NCI-H1436 (cell line): ENCODE results near the gene CBARP.

Experiments used
- DNase-seq: peaks from one replicate; lab custom pipeline; 2025; lab: John Stamatoyannopoulos, UW

The CBARP gene

GRCh38 chr19:1265615-1266128 lies 27.9 kb upstream of the CBARP start:
- no peak for DNase-seq

DNA sequence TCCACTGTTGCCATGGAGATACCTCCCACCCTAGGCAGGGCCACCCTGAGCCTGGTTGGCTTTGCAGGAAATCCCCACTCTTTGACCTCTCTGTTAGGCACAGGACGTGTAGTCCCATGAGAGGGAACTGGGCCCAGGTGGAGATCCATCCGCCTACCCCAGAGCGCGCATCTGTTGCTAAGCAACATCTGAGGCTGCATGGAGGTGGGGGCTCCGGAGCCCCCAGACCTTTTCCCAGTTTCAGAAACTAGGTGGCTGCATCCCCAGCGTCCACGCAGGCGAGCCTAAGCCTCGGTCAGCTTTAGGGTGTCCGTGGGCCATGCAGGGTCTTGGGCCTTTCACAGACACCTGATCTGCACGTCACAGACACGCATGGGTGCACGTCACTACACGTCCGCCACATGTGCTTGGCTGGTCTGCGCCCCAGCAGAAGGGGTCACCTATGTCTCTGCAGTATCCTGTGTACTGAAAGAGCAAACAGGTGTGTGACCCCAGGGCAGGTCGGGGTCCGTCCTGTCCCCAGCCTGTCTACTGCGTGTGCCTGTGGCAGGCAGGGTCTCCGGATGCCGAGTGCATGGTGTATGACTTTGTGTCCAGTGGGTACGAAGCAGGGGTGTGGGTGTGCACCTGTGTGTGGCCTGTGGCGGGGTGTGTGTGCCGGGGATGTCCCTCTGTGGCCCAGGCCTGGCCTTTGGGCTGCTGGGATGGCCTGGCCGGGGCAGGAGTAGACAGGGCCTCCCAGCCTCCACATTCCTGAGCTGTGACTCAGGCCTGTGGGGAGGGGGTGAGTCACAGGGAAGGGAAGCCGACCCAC lies 27.2 kb upstream of the CBARP start:
- no peak for DNase-seq

GRCh38 chr19:1263188-1263587 lies 25.4 kb upstream of the CBARP start:
- DNase-seq: no peak

GRCh38 chr19:1262623-1263123 lies 24.9 kb upstream of the CBARP start:
- DNase-seq: no peak

- DNase-seq: no peak
Measured at GRCh38 chr19:1261798-1262622, 24.2 kb upstream of the CBARP start.

- no peak for DNase-seq
Measured at GRCh38 chr19:1261538-1261797, 23.7 kb upstream of the CBARP start.

- peak; percentile 94 for DNase-seq
Measured at GRCh38 chr19:1260749-1261537, 23.1 kb upstream of the CBARP start.

DNA sequence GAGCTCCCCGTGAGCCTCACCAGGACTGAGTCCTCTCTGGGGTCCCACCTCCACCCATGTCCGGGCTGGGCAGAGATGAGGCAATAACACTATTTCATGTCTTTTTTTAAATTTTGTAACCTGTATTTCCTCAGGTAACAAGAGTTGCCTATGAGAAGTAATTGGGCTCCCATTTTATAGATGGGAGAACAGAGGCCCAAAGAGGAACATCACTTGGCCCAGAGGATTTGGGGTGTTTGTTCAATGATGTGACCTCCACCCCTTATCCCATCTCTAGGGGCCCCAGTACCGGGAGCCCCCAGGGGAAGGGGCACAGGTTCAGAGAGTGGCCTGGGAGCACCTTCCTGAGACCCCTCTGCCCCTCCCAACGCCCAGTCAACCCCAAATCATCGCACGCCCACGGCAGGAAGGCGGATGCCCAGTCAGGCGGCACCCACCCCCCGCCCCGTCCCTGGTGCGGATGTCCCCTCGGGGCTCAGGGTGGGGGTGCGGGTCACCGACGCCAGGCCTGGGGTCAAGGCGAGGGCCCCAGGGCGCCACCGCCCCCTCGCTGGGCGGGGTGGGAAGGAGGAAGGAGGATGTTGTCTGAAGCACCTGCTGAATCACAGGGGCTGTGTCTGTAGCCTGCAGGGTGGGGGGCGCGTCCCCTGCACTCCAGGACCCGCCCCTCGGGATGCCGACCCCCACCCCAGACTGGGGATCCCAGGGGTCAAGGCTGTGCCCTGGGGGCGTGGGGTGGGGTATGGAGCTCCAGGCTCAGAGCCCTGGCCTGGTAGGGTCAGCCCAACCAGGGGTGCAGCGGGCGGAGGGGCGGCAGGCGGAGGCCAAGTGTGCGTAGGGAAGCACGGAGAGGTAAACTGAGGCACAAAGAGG lies 22.3 kb upstream of the CBARP start:
- no peak for DNase-seq

DNA sequence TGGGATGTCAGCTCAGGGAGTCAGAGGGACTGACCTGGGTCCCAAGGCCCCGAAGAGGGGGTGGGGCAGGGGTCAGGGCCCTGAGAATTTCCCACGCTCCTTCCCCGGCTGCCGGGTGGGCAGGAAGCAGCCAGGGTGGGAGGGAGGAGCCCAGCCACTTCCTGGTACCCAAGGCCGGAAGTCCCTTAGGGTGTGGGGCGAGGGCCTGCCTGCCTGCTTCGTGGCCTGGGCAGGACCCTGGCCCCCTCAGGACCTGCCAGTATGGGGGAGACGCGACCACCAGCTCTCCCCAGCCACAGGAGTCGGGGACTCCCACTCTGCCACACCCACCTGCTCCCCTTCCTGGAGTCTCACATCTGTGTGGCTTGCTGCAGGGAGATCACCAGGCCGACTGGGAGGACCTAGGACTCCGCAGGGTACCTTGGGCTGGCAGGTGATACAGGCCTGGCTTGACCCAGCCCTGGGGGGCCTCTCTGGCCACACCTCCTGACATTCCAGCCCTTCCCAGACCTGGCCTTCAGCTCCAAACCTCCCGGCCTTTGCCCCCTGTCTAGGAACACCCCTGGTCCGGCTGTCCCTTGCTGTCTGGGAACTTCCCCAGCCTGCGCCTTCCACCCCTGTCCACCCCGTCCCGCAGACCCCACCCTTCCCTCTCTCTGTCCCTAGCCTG lies 21.5 kb upstream of the CBARP start:
- no peak for DNase-seq

DNA sequence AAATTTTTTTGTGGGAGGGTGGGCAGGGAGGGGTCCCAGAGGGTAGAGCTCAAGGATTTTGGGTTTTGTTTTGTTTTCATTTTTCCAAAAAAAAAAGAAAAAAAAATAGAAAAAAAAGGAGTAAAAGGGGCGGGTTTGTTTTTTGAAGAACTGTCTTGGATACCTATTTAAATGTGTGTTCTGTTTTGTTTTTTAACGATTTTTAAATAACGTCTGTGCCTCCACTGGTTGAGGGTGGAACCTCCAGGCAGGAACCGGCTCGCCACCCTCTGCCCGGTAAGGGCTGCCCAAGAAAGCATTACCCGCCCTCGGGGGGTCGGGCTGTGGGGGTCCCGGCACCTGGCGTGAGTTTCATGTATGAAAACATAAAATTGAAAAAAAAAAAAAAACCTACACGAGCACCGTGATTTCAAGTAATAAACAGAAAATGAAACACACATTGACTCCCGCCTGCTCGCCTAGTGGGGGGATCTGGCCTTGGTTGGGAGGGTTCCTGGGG lies 21.0 kb upstream of the CBARP start:
- DNase-seq: no peak

DNA sequence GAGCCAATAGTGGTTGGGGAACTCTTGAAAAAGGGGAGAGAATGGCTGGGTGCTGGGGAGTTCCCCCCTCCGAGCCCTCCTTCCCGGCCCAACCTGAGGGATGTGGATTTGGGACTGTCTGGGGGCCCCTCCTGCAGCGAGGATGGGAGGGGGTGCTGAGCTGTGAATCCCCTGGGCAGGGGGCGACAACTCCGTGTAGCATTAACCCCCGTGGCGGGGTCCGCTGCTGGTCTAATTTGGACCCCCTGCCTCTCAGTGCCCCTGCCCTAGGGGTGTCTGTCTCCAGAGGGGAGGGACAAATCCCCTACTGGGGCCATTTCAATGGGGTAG lies 20.3 kb upstream of the CBARP start:
- no peak for DNase-seq

DNA sequence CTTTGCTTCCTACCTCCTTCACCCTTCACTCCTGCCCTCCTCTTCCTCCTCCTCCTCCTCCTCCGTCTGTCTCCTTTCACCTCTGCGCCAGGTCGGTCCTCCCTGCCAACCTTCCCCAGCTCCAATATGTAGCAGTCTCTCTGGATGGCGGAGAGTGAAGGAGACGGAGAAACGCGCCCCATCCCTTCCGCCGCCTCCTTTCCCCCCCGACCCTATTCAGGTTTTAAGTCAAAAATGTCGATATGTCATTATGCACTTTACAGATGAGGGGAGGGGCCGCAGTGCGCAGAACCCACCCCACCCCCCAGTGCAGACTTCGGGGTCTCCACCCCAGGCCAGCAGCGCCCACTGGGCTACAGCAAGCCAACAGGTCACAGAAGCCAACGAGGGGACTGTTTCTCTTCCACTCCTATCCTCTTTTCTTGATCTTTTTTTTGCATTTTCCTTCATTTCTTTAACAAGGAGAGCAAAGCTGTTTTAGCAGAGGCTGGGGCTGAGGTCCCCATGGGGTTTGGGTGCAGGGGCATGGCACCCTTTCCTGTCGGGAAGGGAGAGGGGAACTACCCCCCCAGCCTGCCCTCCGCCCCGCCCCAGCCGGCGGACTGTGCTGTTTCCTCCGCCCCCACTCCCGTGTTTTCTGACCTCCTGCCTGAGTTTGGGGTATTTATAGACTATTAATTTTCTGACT lies 19.8 kb upstream of the CBARP start:
- DNase-seq: no peak

- DNase-seq: no peak
Measured at GRCh38 chr19:1256646-1257474, 19.1 kb upstream of the CBARP start.

- DNase-seq: no peak
Measured at GRCh38 chr19:1255186-1256161, 17.7 kb upstream of the CBARP start.

DNA sequence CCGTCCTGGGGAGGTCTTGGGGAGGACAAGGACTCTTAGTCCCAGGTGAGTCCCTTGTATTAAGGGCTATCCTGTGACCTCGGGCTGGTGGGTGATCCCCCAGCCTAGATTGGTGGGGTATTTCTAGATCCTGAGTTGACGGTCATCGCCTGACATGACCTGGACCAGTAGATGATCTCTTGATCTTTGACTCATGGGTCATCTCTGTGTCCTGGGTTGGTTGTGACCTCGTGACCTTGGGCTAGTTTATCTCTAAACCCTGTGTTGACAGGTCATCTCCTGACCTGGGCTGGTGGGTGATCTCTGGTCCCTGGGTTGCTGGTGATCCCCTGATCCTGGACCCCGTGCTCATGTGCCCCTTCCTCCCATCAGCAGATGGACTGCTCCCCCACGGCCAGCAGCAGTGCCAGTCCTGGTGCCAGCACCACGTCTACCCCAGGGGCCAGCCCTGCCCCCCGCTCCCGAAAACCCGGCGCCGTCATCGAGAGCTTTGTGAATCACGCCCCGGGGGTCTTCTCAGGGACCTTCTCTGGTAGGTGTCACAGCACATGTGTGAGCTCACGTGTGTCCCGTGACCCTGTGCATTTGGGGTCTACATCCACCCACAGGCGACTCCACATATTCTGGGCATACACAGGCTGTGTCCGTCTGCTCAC lies 16.9 kb upstream of the CBARP start:
- DNase-seq: no peak

DNA sequence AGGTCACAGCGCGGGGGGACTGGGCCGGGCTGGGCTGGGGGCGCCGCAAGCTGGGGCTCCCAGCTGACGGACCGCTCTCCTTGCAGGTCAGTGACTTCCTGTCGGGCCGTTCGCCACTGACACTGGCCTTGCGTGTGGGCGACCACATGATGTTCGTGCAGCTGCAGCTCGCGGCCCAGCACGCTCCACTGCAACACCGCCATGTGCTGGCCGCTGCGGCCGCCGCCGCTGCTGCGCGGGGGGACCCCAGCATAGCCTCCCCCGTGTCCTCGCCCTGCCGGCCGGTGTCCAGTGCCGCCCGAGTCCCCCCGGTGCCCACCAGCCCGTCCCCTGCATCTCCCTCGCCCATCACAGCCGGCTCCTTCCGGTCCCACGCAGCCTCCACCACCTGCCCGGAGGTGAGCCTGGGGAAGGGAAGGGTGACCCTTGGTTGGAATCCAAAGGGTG lies 16.3 kb upstream of the CBARP start:
- DNase-seq: no peak

- no peak for DNase-seq
Measured at GRCh38 chr19:1253514-1254080, 15.8 kb upstream of the CBARP start.
